DMS153 treated with DMSO at 0.1 percent for 48 hours (cell line): Measurements from ENCODE around the gene C5orf52.
"Not testable (repeated sequence)": the region's sequence is repeated elsewhere in the genome, so short reads cannot be mapped to it uniquely, and the experiment has no call there.

ENCODE experiments used
- DNase-seq: peaks from one replicate; lab custom pipeline; 2025; ENCODE audit not compliant: unreplicated experiment; lab: John Stamatoyannopoulos, UW

C5orf52 gene

GRCh38 chr5:157721159-157721558, 49.8 kb downstream of the C5orf52 start:
- no peak for DNase-seq

- not testable (repeated sequence) for DNase-seq
Measured at GRCh38 chr5:157722895-157723294, 51.6 kb downstream of the C5orf52 start.

GRCh38 chr5:157726607-157727006, 55.3 kb downstream of the C5orf52 start:
- not testable (repeated sequence) for DNase-seq

GRCh38 chr5:157727858-157728257, 56.5 kb downstream of the C5orf52 start:
- DNase-seq, result not testable (repeated sequence)
